ENCODE measurements around the gene CUBN.
A peak's percentile ranks its signal among the peaks of the same experiment; 100 is the strongest.

The CUBN gene

DNA sequence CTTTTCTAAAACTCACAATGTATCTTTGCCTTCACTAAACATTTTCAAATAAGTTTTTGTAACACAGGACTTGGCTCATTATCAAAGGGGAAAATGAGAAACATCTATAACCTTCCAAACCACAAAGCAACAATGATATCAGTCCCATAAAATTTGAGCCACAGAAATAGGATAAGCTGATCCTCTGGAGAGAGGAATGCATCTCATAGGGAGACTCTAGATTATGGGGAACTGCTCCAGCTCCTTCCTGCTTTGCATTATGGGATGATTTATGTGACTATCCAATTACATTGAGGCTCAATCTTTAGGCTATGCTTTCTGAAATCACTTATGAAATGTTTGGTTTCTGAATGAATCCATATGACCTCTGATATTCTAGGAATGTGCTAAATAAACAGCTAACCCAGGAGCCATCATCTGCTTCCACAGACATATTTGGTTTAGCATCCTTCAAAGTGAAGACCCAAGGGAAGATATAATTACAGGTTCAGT, 70.4 kb downstream of the CUBN start (continued):
- TF ChIP-seq PATZ1 (tag by site-specific recombination; IDR thresholded peaks at IDR 0.05) (peak; percentile 38; the same call in 1 of the 2 replicates), GLIS2 (tag by site-specific recombination; IDR thresholded peaks at IDR 0.05) (no peak), ZNF792 (tag by site-specific recombination; IDR thresholded peaks at IDR 0.05) (no peak), ZNF670 (tag by site-specific recombination; IDR thresholded peaks at IDR 0.05; ENCODE audit: low read depth) (no peak), ZNF394 (tag by site-specific recombination; IDR thresholded peaks at IDR 0.05; ENCODE audit: borderline replicate concordance) (peak; percentile 98), ZNF10 (tag by site-specific recombination; IDR thresholded peaks at IDR 0.05) (peak; percentile 62; the same call in 1 of the 2 replicates), ZFP69B (tag by site-specific recombination; IDR thresholded peaks at IDR 0.05) (peak; percentile 78), PRDM2 (tag by site-specific recombination; IDR thresholded peaks at IDR 0.05; ENCODE audit: borderline replicate concordance) (no peak), ZSCAN30 (tag by site-specific recombination; IDR thresholded peaks at IDR 0.05) (peak; percentile 66), ZNF350 (tag by site-specific recombination; IDR thresholded peaks at IDR 0.05) (no peak), ZBTB49 (tag by site-specific recombination; IDR thresholded peaks at IDR 0.05; ENCODE audit: low read depth) (no peak), ZNF404 (tag by site-specific recombination; IDR thresholded peaks at IDR 0.05) (no peak), ZNF654 (tag by site-specific recombination; IDR thresholded peaks at IDR 0.05; ENCODE audit: low read depth) (peak; percentile 13; the same call in 1 of the 2 replicates), TSHZ1 (tag by site-specific recombination; IDR thresholded peaks at IDR 0.05; ENCODE audit: borderline replicate concordance) (peak; percentile 92), ZNF768 (tag by site-specific recombination; IDR thresholded peaks at IDR 0.05) (no peak), ATF2 (tag by site-specific recombination; IDR thresholded peaks at IDR 0.05; ENCODE audit: low read depth) (peak; percentile 26; the same call in 1 of the 2 replicates), ZFP37 (tag by site-specific recombination; IDR thresholded peaks at IDR 0.05) (peak; percentile 91)
- TF ChIP-seq, protein P1, sequence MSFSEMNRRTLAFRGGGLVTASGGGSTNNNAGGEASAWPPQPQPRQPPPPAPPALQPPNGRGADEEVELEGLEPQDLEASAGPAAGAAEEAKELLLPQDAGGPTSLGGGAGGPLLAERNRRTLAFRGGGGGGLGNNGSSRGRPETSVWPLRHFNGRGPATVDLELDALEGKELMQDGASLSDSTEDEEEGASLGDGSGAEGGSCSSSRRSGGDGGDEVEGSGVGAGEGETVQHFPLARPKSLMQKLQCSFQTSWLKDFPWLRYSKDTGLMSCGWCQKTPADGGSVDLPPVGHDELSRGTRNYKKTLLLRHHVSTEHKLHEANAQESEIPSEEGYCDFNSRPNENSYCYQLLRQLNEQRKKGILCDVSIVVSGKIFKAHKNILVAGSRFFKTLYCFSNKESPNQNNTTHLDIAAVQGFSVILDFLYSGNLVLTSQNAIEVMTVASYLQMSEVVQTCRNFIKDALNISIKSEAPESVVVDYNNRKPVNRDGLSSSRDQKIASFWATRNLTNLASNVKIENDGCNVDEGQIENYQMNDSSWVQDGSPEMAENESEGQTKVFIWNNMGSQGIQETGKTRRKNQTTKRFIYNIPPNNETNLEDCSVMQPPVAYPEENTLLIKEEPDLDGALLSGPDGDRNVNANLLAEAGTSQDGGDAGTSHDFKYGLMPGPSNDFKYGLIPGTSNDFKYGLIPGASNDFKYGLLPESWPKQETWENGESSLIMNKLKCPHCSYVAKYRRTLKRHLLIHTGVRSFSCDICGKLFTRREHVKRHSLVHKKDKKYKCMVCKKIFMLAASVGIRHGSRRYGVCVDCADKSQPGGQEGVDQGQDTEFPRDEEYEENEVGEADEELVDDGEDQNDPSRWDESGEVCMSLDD (tag by site-specific recombination; IDR thresholded peaks at IDR 0.05), result no peak
- TF ChIP-seq, protein P2, sequence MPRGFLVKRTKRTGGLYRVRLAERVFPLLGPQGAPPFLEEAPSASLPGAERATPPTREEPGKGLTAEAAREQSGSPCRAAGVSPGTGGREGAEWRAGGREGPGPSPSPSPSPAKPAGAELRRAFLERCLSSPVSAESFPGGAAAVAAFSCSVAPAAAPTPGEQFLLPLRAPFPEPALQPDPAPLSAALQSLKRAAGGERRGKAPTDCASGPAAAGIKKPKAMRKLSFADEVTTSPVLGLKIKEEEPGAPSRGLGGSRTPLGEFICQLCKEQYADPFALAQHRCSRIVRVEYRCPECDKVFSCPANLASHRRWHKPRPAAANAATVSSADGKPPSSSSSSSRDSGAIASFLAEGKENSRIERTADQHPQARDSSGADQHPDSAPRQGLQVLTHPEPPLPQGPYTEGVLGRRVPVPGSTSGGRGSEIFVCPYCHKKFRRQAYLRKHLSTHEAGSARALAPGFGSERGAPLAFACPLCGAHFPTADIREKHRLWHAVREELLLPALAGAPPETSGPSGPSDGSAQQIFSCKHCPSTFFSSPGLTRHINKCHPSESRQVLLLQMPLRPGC (tag by site-specific recombination; IDR thresholded peaks at IDR 0.05), result peak; percentile 91
